GM19239 (cell line): ENCODE results near the gene EEF1G.
A peak's percentile ranks its signal among the peaks of the same experiment; 100 is the strongest.

Experiments
- DNase-seq: peaks from one replicate; pipeline ENCODE4 v3.0.0; 2011; ENCODE audit warnings: low spot score; ENCODE audit not compliant: insufficient read length
- FAIRE-seq: peaks from 2 replicates; lab custom pipeline; 2011; peaks lifted over from hg19 to GRCh38; lab: Jason Lieb, UNC

The EEF1G gene

DNA sequence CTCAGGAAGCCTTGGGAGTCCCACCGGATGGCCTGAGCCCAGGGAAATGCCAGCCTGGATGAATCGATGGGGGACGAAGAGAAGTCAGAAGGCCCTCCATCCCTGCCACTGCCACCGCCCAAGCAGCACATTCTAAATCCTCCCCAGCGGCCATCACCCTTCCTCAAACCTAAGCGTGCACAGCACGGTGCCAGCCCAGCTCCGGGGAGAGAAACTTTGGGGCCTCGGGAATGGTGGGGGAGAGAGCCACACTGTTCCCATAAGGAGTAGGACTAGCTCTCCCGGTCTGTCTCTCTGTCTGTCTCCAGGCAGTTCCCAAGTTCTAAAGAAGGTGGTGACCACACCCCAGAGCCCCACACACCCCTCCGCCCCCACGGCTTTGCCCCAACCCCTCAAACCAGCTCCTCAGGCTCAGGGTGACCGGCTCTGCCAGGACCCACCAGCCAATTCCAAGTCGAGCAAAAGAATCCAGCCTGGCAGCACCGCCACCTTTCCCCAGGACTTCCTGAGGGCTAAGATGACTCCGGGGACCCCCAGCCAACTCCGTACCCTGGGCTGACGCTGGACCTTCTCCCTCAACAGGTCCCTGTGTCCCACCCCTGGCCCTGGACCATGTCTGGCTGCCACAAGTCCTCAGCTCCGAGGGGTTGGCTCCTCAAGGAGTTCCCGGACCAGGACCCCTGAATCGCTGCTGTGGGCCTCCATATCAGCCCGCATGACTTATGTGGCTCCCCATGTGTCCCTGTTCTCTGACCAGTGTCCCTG lies 29.8 kb downstream of the EEF1G start:
- DNase-seq (no peak), FAIRE-seq (no peak)

DNA sequence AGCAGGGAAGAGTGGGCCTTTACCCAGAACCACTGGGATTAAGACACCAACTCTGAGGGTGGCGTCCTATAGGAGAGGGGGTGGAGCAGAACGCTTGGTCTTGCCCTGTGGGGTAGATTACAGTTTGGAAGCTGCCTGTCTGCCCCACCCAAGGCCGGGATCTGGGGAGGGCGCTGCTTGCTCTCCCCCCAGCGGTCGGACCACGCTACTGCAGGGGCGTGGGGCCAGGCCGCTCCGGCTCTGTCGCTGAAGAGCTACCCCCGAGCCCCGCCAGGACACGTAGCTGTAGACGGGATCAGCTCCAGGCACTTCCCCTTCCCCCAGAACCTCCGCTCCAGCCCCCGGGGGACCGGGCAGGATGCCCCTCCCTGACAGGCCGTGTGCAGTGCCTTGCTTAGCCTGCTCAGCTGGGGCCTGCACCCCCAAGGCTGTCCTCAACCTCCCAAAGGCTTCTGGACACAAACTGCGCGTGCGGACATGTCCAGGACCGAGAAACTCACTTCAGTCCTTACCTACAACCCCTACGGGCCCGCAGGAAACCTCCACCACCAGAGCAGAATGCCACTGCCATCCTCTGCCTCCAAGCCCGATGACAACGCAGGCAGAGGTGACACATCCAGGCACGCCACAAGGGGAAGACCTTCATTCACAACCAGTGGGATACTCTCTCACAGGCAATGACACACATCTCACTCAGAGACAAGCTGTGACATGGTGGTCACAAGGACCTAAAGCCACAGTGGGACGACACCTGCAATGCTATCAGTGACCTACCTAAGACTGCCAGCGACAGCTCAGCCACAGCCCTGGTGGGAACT lies 30.7 kb downstream of the EEF1G start:
- peak; percentile 23 for FAIRE-seq
- DNase-seq = peak; percentile 78

DNA sequence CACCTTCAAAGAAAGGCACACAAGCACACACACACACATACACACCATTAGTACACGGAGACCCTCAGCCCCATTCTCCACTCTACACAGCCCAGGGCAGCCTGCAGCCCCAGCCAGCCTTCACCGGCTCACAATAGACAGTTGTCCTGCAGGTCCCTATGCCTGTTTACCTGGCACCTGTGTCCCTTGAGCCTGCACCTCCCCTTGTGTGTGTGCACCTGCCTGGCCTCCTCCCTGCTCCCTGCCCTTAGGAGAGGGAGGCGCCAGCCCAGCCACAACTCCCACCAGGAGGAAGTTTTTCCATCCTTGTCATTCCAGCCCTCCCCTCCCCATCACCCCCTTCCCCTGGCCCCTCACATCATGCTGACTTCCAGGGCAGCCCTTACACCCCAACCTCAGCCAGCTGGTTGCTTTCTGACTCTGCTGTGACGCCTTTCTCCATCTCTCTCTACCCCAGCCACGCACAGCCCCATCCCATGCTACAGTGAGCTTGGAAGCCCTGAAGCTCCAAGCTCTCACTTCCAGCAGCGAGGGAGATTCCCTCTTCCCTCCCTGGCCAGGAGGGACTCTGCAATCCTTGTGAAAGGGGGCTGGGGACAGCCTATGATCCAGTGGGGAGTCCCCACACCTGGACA lies 31.5 kb downstream of the EEF1G start:
- DNase-seq (no peak), FAIRE-seq (no peak)

DNA sequence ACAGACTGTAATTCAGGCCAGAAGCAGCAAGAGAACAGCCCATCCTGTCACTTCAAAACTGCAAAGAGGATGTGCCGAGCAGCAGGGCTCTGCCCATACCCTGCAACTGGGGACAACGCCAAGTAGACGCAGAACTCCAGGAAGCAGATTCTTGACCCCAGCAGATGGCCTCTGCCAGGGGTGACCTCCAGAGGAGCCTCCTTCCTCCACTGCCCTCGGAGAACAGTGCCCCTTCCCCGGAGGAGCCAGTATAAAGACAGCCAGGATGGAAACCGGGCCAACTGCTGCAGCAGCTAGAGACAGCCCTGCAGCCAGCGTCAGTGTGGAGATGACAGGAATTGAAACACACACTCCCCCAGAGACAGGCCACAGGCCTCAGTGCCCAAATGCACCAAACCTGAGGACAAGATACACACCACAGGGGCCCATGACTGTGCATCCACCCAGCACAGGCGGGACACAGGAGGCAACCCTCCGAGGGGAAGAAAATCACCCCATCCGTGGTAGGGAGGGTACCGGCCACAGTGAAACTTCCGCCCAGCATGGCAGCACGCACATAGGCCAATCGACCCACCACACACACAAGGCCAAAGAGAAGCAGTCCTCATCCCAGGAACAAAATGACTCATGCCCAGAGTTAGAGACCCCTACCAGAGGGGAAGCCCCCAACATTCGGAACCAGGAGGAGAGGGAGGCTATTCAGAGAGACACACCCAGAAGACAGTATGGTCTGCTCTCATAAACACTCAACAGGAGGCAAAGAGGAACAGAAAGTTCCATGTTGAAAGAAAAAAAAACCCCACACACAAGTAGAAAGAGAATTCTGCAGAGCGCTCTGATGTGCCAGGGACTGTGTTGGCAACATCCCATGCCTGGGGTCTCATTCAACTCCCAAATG lies 32.6 kb downstream of the EEF1G start:
- DNase-seq (no peak), FAIRE-seq (peak; percentile 91)

DNA sequence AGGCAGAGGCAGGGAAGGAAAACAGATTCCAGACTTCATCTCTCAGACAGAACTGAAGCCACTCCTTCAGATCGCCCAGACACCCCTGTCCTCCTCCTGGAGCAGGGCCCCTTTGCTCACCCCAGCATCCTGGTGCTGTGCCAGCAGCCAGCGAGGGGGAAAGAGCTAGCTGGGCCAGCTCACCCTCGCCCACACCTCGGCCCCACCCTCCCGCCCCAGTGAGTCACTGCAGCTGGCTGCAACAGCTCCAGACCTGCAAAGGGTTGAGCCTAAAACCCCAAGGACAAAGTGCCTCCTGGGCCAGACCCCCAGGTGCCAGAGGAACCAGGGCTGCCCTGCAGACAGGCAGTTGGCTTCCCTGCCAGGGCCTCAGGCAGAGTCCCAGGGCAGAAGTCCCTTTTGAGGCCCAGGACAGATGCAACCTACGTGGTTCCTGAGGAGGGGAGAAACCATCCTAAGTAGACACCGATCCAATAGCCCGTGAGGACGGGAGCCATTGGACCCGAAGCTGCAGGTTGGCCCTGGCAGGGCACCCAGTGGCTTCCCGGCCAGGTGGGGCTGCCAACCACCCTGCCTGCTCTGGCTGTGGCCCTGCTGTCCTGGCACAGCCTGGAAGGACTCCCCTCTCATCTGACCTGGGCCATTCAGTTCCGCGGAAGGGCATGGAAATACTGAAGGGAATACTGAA lies 34.3 kb downstream of the EEF1G start:
- no peak for DNase-seq
- no peak for FAIRE-seq

DNA sequence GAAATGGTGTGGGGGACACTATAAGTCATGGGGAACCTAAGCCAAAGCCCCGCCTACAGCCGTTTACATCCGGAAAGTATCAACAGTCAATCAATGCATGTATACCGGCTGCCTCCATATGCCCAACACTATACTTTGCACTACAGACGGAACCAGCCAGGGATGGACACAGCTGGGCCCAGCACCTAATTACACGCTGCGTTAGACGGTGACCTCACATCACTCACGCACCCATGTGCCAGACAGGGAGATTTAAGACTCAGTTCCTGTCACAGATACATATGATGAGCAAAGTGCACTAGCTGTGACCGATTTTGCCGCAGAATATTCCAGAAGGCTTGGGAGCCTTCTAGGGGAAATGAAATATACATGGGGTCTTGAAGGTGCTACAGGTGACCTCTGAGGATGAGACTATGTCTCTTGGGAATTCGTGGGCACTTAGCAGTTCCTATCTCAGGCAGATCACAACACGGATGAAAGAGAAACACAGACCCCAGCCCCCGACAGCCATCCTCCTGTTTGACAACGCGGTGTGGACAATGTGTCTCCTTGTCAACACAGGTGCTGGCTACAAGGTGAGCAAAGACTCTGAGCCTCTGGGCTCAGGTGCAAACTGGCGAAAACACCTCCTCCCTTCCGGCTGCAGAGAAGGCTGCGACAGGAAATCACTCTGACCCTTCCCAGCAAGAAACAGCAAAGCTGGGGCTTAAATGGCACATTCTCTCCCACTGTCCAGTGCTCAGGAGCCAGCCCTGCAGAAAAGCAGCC lies 35.0 kb downstream of the EEF1G start:
- FAIRE-seq (no peak), DNase-seq (no peak)

DNA sequence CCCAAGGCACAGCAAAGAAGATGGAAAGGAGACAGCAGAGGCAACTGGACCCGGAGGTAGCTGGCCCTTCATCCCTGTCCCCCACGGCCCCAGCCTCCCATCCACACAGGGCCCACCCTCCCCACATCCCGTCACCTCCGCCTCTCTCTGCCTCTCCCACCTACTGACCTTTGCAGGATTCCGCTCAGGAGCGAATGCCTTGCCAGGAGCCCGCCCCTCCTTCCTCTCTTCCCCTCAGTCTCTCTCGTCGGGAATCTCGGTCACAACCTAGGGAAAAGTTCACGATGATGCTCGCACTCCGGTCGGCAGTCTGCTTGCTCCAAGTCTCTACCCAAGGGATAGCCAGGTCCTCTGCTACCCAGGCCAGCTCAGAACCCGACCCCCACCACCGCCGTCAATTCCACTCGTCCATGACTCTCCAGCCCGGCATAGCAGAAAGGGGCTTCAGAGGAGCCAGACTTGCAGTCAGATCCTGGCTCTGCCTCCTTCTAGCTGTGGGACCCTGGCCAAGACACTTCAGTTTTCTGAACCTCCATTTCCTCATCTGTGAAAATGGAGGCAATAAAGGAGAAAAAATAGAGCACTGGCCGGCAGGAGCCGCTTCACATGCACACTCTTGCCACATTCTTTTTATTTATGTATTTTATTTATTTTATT lies 37.3 kb downstream of the EEF1G start:
- no peak for FAIRE-seq
- no peak for DNase-seq

DNA sequence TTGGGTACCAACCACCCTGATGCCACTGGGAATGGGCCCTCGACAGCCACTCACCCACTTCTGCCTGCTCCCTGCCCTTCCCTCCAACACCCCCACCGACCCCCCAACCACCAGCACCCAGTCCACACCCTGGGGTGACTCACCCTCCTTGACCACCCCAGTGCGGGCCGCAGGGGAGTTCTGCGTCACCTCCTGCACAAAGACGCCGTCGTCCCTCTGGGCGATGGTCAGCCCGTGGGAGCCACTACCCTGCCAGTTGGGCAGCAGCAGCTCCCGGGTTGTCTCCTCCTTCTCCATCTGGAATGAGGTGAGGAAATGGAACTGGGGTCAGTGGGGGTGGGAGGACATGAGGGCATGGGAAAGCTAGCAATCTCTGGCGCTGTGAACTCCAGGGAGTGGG lies 37.9 kb downstream of the EEF1G start:
- FAIRE-seq = no peak

DNA sequence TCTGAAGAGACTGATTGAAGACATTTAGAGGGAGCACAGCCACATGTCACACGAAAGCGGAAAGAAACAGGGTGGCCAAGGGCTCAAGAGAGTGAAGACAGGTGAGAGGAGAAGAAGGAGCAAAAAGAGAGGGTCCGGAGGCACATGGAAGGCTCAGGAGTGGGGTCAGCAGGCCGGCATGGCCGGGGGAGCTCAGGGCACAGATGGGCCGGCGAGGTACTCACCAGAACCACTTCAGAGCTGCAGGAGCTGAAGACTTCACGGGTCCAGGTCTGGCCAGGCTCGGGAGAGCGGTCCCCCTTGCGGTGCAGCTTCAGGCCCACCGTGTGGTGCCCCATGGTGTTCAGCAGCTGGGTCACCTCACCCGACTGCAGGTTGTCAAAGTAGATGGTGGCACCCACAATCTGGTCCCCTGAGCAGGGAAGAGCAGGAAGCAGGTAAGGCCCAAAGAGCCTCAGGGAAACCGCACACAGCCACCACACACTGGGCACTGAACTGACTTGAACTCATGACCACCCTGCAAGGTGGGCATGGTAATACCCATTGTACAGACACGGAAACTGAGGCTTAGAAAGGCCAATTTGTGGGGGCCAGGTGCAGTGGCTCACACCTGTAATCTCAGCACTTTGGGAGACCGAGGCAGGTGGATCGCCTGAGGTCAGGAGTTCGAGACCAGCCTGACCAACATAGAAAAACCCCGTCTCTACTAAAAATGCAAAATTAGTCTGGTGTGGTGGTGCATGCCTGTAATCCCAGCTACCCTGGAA lies 38.7 kb downstream of the EEF1G start:
- no peak for FAIRE-seq
- no peak for DNase-seq

More for the DNA sequence above, 37.9 kb downstream of the EEF1G start:
- DNase-seq = no peak

DNA sequence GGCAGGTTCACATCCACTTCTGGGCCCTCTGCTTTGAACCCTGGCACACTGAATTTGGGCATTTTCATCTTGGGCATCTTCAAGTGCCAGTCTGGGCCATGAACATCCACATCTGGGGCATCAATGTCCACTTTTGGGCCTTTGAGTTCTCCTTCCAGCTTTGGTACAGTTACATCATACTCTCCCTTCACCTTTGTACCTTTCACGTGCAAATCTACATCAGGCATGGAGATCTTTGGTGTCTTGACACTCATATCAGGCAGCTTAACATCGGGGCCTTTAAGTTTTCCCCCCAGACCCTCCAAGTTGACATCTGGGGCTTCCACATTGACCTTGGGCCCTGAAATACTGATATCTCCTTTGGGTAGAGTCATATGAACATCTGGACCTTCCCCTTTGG lies 41.6 kb downstream of the EEF1G start:
- no peak for FAIRE-seq
- DNase-seq = no peak

DNA sequence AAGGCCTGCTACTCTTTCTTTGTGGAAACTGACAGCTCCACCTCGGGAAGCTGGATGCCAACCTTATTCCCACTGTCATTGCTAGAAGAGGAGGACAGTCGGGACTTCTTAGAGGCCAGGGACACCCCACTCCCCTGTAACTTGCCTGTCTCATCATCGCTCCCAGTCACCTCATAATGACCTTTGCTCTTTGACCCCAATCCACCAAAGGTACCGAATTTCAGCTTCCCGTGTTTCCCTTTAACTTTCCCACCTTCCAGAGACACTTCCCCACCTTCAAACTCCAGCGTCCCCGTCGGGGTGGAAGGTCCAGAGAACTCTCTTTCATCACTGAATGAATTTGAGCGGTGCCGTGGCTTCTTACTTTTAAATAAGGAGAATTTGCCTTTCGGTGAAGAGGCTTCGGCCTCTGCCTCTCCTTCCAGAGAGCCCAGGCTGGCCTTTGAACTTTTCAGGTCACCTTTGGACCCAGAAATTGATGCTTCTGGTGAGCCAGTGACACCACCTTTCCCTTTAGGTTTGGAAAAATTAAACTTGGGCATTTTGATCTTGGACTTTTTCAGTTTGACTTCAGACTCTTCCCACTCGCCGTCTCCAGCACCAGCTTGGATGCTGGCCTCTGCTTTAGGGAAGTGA lies 56.8 kb downstream of the EEF1G start:
- DNase-seq = no peak
- no peak for FAIRE-seq

DNA sequence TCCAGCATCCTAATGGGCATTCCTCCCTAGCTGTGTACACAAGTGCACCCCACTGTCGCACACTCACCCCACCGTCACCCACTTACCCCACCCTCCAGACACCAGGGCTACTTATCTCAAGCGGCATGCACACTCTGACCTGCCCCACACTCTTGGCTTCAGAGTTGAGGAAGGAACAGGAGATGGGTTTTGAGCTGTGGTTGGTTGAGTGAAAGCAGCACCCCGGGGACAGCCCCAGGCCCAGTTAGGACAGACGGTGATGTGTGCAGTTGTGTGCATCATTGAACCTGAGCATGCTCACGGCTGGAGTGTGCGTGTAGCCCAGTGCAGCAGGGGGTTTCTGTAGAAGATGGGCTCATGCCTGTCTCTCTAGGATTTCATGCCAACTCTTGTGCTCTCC lies 59.5 kb downstream of the EEF1G start:
- FAIRE-seq (no peak), DNase-seq (no peak)

DNA sequence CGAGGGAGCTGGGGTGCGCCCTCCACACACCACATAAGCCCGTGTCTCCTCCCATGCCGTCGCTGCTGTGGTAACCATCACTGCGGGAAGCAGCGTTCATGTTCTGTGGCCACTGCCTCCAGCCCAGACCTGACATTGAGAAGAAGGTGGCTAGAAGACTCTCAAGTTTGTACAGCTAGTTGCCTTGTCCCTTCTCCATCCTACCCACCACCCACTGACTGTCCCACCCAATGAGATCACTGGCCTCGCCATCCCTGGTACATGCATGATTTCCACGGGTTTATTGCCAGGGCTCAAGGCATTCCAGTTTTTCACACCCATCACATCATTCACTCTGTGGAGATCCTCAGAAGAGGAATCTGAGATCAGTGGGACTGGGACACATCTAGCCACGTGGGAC lies 60.1 kb downstream of the EEF1G start:
- FAIRE-seq = no peak
- no peak for DNase-seq

DNA sequence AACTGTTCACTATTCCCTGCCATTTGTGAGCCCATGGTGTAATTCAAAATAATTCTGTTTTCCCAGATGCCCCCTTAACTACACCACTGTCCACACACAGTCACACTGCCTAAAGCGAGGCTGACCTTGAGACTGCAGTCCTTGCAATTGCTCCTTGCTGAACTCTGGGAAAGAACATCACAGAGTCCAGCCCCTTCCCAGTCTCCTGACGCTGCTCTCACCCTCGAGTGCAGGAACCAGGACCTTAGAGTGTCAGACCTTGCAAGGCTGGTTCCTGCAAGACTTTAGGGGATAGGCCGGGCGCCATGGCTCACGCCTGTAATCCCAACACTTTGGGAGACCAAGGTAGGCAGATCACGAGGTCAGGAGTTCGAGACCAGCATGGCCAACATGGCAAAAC lies 60.7 kb downstream of the EEF1G start:
- FAIRE-seq (no peak), DNase-seq (no peak)
